Gastrocnemius medialis (tissue), 4 donors: ENCODE data around the gene NFKBIE. TPM values are rescaled to one million over a fixed set of nuclear protein-coding genes. Genes with fewer than 3 reads are reported as not detected.
A peak's percentile ranks its signal among the peaks of the same experiment; 100 is the strongest.

Experiments used
- ATAC-seq, 2 donors: fragments of 150-250 bp; one replicate each; pipeline ENCODE4 v1.9.1; 2016
- DNase-seq, 2 donors: peaks; one replicate each; pipeline ENCODE4 v3.0.0-alpha.2; 2019
- H3K27ac ChIP-seq, 4 donors: fragments of 200-600 bp; sonication (generic); 1 replicate in 1 of 4; 2 replicates in 3 of 4; pipeline ENCODE4 v1.5.1; 2016 to 2018; ENCODE audit warnings: mild to moderate bottlenecking in 2 of 4, moderate library complexity in 1 of 4
- H3K27me3 ChIP-seq, 3 donors: fragments of 200-600 bp; sonication (generic) in 2 of 3; 1 replicate in 1 of 3; 2 replicates in 2 of 3; pipeline versions ENCODE4 v1.5.1 to v1.6.0; 2016 to 2019; ENCODE audit warnings: mild to moderate bottlenecking in 1 of 3, moderate library complexity in 1 of 3
- H3K36me3 ChIP-seq, 2 donors: fragments of 200-600 bp; sonication (generic) in 1 of 2; one replicate each; pipeline ENCODE4 v1.5.1; 2017 to 2018
- H3K4me1 ChIP-seq, 2 donors: fragments of 200-600 bp; sonication (generic) in 1 of 2; one replicate each; pipeline ENCODE4 v1.5.1; 2016 to 2017; ENCODE audit warnings: mild to moderate bottlenecking in 2 of 2
- H3K4me3 ChIP-seq, 4 donors: fragments of 200-600 bp; sonication (generic) in 3 of 4; 1 replicate in 1 of 4; 2 replicates in 3 of 4; pipeline ENCODE4 v1.5.1; 2016 to 2019; ENCODE audit warnings: mild to moderate bottlenecking in 2 of 4
- H3K9me3 ChIP-seq, 3 donors: fragments of 200-600 bp; sonication (generic) in 2 of 3; 1 replicate in 1 of 3; 2 replicates in 2 of 3; pipeline ENCODE4 v1.5.1; 2016 to 2019
- CTCF ChIP-seq, 5 experiments: fragments of 450-650 bp in 3 of 5; fragments of 200-600 bp in 2 of 5; sonication (generic) in 2 of 5; IDR thresholded peaks in 4 of 5; conservative IDR thresholded peaks in 1 of 5; 1 replicate in 4 of 5; 2 replicates in 1 of 5; pipeline ENCODE4 v1.5.1; 2016 to 2019; ENCODE audit warnings: antibody characterized with exemption in 5 of 5, mild to moderate bottlenecking in 3 of 5, moderate library complexity in 3 of 5
- POLR2A ChIP-seq, 2 donors: fragments of 450-650 bp; IDR thresholded peaks; one replicate each; pipeline ENCODE4 v1.6.1; 2017; ENCODE audit warnings: antibody characterized with exemption in 2 of 2, mild to moderate bottlenecking in 2 of 2, moderate library complexity in 2 of 2
- in situ Hi-C, 4 donors: fragments of 200-750 bp; cut with MboI; loops; one replicate each; pipeline versions ENCODE4 v1.15.0 to v1.8.0; 2017; ENCODE audit warnings: low sequenced_read_pairs in 4 of 4
- intact Hi-C: fragments of 100-400 bp; cut with DNase I; formaldehyde crosslinking; loops from one replicate; pipeline ENCODE4 v1.15.1; 2023; ENCODE audit warnings: low total_unique reads
- total RNA-seq, 4 donors: library from RNA; depleted of rRNA; stranded (reverse); fragments of >200 nt; gene quantifications; one replicate each; pipeline versions ENCODE4 v1.1.0 to v1.2.3, GENCODE V29; 2016

Gene NFKBIE
- total RNA-seq, 4 donors from 2014 or later, result 4.1 to 11.1 (median 10.0) TPM

GRCh38 chr6:44249082-44249748, 16.1 kb downstream of the NFKBIE start:
- H3K4me3 ChIP-seq, result peak overlapping the region in 3 of 4 donors; percentile 83 to 98 (median 94)
- peaks cover 25 to 27% of the 10 kb centered on the region in 2 donors for H3K4me1 ChIP-seq
- peak overlapping the region; percentile 93 to 99 (median 98) for H3K27ac ChIP-seq
- intact Hi-C loops, result loop anchor here (5.0 kb wide), 3 partner anchors 122 to 622 kb away; partner anchors contain the start of genes GTPBP2, MRPL14, TMEM63B and VEGFA
- in situ Hi-C loops, result loop anchor here in 1 of 4 donors (25.0 kb wide), 1 partner anchor 137 kb away; no protein-coding TSS in a partner anchor
- ATAC-seq (no peak), DNase-seq (no peak)
- H3K27me3 ChIP-seq, result no peaks in the 10 kb centered on the region
- peaks cover 2 to 57% of the 10 kb centered on the region in 2 donors for H3K36me3 ChIP-seq
- no peaks in the 10 kb centered on the region for H3K9me3 ChIP-seq
- TF ChIP-seq POLR2A (IDR thresholded peaks at IDR 0.05), result no peak

GRCh38 chr6:44248579-44248978, 16.8 kb downstream of the NFKBIE start:
- Histone ChIP-seq H3K4me3 (peak overlapping the region; percentile 78 to 98 (median 88)), H3K27me3 (no peaks in the 10 kb centered on the region), H3K36me3 (peaks cover 0 to 51% of the 10 kb centered on the region in 2 donors), H3K4me1 (peaks cover 25 to 27% of the 10 kb centered on the region in 2 donors), H3K27ac (peak overlapping the region; percentile 93 to 99 (median 98)), H3K9me3 (no peaks in the 10 kb centered on the region)
- no peak for TF ChIP-seq POLR2A (IDR thresholded peaks at IDR 0.05)
- TF ChIP-seq CTCF (IDR thresholded peaks at IDR 0.05 in 4 of 5, conservative IDR thresholded peaks at IDR 0.05 in 1 of 5), result no peak
- in situ Hi-C loops, result loop anchor here in 1 of 4 donors (25.0 kb wide), 1 partner anchor 136 kb away; no protein-coding TSS in a partner anchor
- no peak for DNase-seq
- no peak for ATAC-seq
- intact Hi-C loops, result loop anchor here (1.0 to 5.0 kb wide), 4 partner anchors 8 to 621 kb away; partner anchors contain the start of genes GTPBP2, MRPL14, TMEM63B and VEGFA

- TF ChIP-seq POLR2A (IDR thresholded peaks at IDR 0.05), result peak in 1 of 2 donors; percentile 16
- TF ChIP-seq CTCF (IDR thresholded peaks at IDR 0.05 in 4 of 5, conservative IDR thresholded peaks at IDR 0.05 in 1 of 5), result no peak
- intact Hi-C loops, result loop anchor here (1.0 to 5.0 kb wide), 6 partner anchors 9 to 1075 kb away; partner anchors contain the start of genes GTPBP2, MRPL14, TMEM63B and VEGFA
- in situ Hi-C loops, result loop anchor here in 1 of 4 donors (25.0 kb wide), 1 partner anchor 135 kb away; no protein-coding TSS in a partner anchor
These were observed 17.7 kb downstream of the NFKBIE start for GRCh38 chr6:44247338-44248302.

GRCh38 chr6:44246663-44247337, 18.6 kb downstream of the NFKBIE start, which contains the start of gene HSP90AB1:
TSS of gene HSP90AB1 (plus strand) at chr6:44247101. CDS start at chr6:44248630, 1,529 bp downstream.
- in situ Hi-C loops, result loop anchor here in 1 of 4 donors (25.0 kb wide), 1 partner anchor 134 kb away; no protein-coding TSS in a partner anchor
- intact Hi-C loops, result loop anchor here (1.0 to 5.0 kb wide), 6 partner anchors 9 to 1074 kb away; partner anchors contain the start of genes GTPBP2, MRPL14, SLC29A1 and TMEM63B
- Histone ChIP-seq H3K36me3 (peaks cover 0 to 33% of the 10 kb centered on the region in 2 donors), H3K27me3 (no peaks in the 10 kb centered on the region), H3K27ac (peak within 1 kb of the TSS; percentile 93 to 99 (median 98)), H3K4me1 (peaks cover 25 to 27% of the 10 kb centered on the region in 2 donors), H3K4me3 (peak within 1 kb of the TSS; percentile 78 to 98 (median 88)), H3K9me3 (no peaks in the 10 kb centered on the region)
- ATAC-seq (peak; percentile 86 to 88), DNase-seq (peak; percentile 97 to 99)
- TF ChIP-seq CTCF (IDR thresholded peaks at IDR 0.05 in 4 of 5, conservative IDR thresholded peaks at IDR 0.05 in 1 of 5) (peak in 1 of 5 experiments; percentile 26), POLR2A (IDR thresholded peaks at IDR 0.05) (peak; percentile 99)

More at GRCh38 chr6:44247338-44248302, 17.7 kb downstream of the NFKBIE start:
- Histone ChIP-seq H3K27me3 (no peaks in the 10 kb centered on the region), H3K4me1 (peaks cover 25 to 27% of the 10 kb centered on the region in 2 donors), H3K4me3 (peak overlapping the region; percentile 78 to 98 (median 88)), H3K9me3 (no peaks in the 10 kb centered on the region), H3K27ac (peak overlapping the region; percentile 93 to 99 (median 98)), H3K36me3 (peaks cover 0 to 41% of the 10 kb centered on the region in 2 donors)
- DNase-seq, result peak; percentile 59 to 77
- peak; percentile 45 to 48 for ATAC-seq
